Kidney tubule cell (primary cell): ENCODE results near the gene COL18A1.

Experiments used
- DNase-seq: peaks from one replicate; pipeline ENCODE4 v3.0.0-alpha.2; 2018; ENCODE audit warnings: low spot score

The COL18A1 gene

DNA sequence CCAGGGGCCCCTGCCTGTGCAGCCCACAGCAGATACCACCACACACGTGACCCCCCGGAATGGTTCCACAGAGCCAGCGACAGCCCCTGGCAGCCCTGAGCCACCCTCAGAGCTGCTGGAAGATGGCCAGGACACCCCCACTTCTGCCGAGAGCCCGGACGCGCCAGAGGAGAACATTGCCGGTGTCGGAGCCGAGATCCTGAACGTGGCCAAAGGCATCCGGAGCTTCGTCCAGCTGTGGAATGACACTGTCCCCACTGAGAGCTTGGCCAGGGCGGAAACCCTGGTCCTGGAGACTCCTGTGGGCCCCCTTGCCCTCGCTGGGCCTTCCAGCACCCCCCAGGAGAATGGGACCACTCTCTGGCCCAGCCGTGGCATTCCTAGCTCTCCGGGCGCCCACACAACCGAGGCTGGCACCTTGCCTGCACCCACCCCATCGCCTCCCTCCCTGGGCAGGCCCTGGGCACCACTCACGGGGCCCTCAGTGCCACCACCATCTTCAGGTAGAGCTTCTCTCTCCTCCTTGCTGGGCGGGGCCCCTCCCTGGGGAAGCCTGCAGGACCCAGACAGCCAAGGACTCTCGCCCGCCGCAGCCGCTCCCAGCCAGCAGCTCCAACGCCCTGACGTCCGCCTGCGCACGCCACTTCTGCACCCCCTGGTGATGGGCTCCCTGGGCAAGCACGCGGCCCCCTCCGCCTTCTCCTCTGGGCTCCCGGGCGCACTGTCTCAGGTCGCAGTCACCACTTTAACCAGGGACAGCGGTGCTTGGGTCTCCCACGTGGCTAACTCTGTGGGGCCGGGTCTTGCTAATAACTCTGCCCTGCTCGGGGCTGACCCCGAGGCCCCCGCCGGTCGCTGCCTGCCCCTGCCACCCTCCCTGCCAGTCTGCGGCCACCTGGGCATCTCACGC is 51.0 kb downstream of the COL18A1 start:
- no peak for DNase-seq

DNA sequence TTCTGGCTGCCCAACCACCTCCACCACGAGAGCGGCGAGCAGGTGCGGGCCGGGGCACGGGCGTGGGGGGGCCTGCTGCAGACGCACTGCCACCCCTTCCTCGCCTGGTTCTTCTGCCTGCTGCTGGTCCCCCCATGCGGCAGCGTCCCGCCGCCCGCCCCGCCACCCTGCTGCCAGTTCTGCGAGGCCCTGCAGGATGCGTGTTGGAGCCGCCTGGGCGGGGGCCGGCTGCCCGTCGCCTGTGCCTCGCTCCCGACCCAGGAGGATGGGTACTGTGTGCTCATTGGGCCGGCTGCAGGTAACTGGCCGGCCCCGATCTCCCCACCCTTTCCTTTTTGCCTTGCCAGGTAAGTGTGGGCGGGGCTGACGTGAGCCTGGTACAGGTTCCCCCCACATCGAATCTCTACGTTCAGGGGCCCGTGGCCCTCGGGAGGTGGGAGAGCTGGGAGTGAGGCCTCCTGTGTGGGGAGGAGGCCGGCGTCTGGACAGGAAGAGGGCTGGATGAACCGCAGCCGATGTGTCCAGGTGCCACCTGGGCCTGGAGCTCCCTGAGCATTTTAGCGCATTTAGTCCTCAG is 51.7 kb downstream of the COL18A1 start:
- no peak for DNase-seq

GRCh38 chr21:45457161-45457831 is 52.3 kb downstream of the COL18A1 start:
- DNase-seq = no peak

GRCh38 chr21:45457832-45458172 is 52.8 kb downstream of the COL18A1 start:
- no peak for DNase-seq

GRCh38 chr21:45458281-45459170 is 53.6 kb downstream of the COL18A1 start:
- no peak for DNase-seq

DNA sequence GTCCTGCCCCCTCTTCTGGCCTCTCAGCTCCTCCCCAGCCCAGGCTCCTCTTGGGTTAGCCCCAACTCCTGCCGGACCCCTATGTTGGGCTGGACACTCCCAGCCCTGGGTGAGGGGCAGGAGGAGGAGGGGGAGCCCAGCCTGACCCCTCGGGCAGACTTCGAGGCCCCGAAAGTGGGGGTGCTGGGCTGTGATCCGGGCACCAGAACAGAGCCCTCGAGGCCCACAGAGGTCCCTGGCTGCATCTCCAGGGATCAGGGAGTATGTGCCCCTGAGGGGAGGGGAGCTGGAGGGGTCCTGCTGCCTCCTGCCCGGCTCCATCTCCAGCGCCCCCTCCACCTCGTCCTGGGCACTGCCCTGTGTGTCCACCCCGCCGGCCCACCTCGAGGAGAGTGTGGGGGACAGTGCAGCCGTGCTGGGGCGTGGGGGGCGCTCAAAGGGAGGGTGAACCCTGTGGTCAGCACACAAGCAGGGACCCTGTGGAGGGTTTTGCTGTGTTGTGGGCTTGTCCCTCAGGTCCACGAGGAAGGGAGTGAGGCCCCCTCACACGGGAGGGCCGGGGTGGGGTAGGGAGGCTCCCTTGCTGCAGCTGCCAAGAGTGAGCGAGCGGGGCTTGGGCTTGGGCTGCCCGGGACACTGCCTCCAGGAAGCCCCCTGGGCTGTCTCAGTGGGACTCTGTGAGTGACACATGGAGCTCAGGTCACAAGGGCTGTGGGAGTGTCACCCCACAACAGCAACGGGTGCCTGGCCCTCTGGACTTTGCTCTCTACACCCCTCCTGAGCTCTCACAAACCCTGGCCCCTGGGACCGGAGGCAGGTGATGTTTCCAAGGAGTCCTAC is 54.4 kb downstream of the COL18A1 start:
- DNase-seq = no peak

- DNase-seq = no peak
Observed at GRCh38 chr21:45460011-45460565, 55.1 kb downstream of the COL18A1 start.

- DNase-seq = peak; percentile 85
Observed at GRCh38 chr21:45460611-45461368, 55.8 kb downstream of the COL18A1 start.

GRCh38 chr21:45461369-45461750 is 56.4 kb downstream of the COL18A1 start:
- no peak for DNase-seq

- no peak for DNase-seq
Observed at GRCh38 chr21:45461806-45462341, 56.9 kb downstream of the COL18A1 start.

GRCh38 chr21:45463871-45464270 is 58.9 kb downstream of the COL18A1 start:
- no peak for DNase-seq

- DNase-seq = no peak
Observed at GRCh38 chr21:45464309-45464708, 59.3 kb downstream of the COL18A1 start.

- no peak for DNase-seq
Observed at GRCh38 chr21:45465105-45465504, 60.1 kb downstream of the COL18A1 start.

GRCh38 chr21:45465611-45466329 is 60.8 kb downstream of the COL18A1 start:
- no peak for DNase-seq

DNA sequence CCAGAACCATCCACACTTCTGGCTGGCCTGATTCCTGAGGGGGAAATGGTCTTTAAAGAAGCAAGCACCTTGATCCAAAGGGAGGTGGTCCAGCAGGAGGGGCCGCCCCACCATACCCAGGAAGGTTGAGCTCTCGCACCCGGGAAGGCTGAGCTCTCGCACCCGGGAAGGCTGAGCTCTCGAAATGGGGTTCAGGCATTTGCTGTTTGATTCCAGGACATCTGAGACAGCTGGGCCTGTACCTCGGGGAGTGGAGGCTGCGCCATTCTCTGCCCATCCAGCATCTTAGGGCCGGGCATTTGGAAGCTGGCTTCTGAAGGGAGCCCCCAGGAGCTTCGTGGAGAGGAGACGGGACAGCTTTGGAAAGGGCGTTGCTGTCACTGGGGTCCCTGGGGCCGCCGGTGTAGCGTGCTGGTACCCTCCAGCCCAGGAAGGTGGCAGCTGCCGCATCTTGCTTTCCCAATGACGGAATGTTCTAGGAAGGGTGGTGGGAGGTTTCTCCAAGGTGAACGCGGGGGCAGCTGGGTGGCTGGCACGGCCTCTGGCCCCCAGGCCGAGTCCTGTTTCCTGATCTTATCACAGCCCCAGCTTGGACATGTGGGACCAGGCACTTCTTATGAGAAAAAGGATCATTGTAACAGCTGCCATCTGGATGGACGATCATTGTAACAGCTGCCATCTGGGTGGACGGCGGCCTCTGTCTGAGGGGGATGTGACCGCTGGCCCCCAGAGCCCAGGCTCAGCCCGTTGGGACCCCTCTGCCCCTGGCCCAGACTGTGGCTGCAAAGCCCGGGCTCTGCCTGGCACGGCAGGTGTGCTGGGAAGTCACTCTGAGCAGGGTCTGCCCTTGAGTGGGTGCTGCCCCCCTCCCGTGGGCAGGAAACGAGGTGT is 61.6 kb downstream of the COL18A1 start:
- no peak for DNase-seq

- DNase-seq = peak; percentile 59
Observed at GRCh38 chr21:45467221-45467779, 62.3 kb downstream of the COL18A1 start.

GRCh38 chr21:45468051-45468970 is 63.3 kb downstream of the COL18A1 start:
- DNase-seq = no peak
